Adrenal gland (tissue), 12 donors: ENCODE measurements around the gene SERPIND1. TPM values are rescaled to one million over a fixed set of nuclear protein-coding genes. Genes with fewer than 3 reads are reported as not detected.

Experiments
- DNase-seq, 7 donors: peaks; one replicate each; pipeline ENCODE4 v3.0.0-alpha.2; 2019 to 2020
- H3K27ac ChIP-seq, 5 donors: fragments of 200-600 bp; sonication (generic) in 4 of 5; 1 replicate in 3 of 5; 2 replicates in 2 of 5; pipeline versions ENCODE4 v1.5.1 to v1.8.0; 2016 to 2020; ENCODE audit warnings: mild to moderate bottlenecking in 1 of 5
- H3K27me3 ChIP-seq: fragments of 200-600 bp; 2 replicates; pipeline ENCODE4 v1.8.0; 2021
- H3K36me3 ChIP-seq, 2 donors: fragments of 200-600 bp; replicated peaks in 1 of 2; 1 replicate in 1 of 2; 2 replicates in 1 of 2; pipeline versions ENCODE4 v1.5.1 to v1.8.0; 2018 to 2022
- H3K4me1 ChIP-seq, 2 donors: fragments of 200-600 bp; replicated peaks in 1 of 2; 1 replicate in 1 of 2; 2 replicates in 1 of 2; pipeline versions ENCODE4 v1.5.1 to v1.8.0; 2018 to 2021
- H3K4me3 ChIP-seq, 4 donors: fragments of 200-600 bp; sonication (generic) in 3 of 4; one replicate each; pipeline ENCODE4 v1.5.1; 2016 to 2018
- H3K9me3 ChIP-seq, 3 donors: fragments of 200-600 bp; sonication (generic) in 1 of 3; replicated peaks in 1 of 3; 1 replicate in 2 of 3; 2 replicates in 1 of 3; pipeline versions ENCODE4 v1.5.1 to v1.8.0; 2016 to 2021
- CTCF ChIP-seq, 6 experiments: fragments of 450-650 bp in 4 of 6; fragments of 200-600 bp in 2 of 6; sonication (generic) in 1 of 6; IDR thresholded peaks; 1 replicate in 5 of 6; 2 replicates in 1 of 6; pipeline versions ENCODE4 v1.5.1 to v1.8.0; 2016 to 2021; ENCODE audit warnings: antibody characterized with exemption in 6 of 6, mild to moderate bottlenecking in 2 of 6, moderate library complexity in 1 of 6
- POLR2A ChIP-seq, 2 donors: fragments of 450-650 bp; IDR thresholded peaks; one replicate each; pipeline ENCODE4 v1.6.1; 2017; ENCODE audit warnings: antibody characterized with exemption in 2 of 2, mild to moderate bottlenecking in 2 of 2, moderate library complexity in 1 of 2
- WGBS, 4 donors: extraction: QIAGEN DNeasy Blood & Tissue Kit in 2 of 4; methylation state at CpG; one replicate each; pipeline versions ENCODE4 v1.1.5 to v1.1.7; 2013 to 2017; 5-methylcytosine and 5-hydroxymethylcytosine counted together
- intact Hi-C, 2 donors: fragments of 100-400 bp; cut with DNase I; formaldehyde crosslinking; loops; one replicate each; pipeline versions ENCODE4 v1.14.1 to v1.15.0; 2022 to 2023
- polyA plus RNA-seq, 3 donors: library from polyadenylated mRNA; stranded (reverse); fragments of 200-250 nt in 2 of 3; fragments of 350-450 nt in 1 of 3; fragmentation: Illumina TruSeq in 1 of 3; extraction: RNeasy Lipid Tissue Mini Kit (QIAGEN cat#74804) in 1 of 3; gene quantifications; one replicate each; pipeline ENCODE4 v1.2.3, GENCODE V29; 2013 to 2014
- total RNA-seq, 9 donors: library from RNA; depleted of rRNA in 4 of 9; stranded (reverse); fragments of >200 nt in 4 of 9; fragments of 120-200 nt in 1 of 9; fragmentation: NEBNext Ultra II Directional in 1 of 9; extraction: Animal tissue kit (Norgen Biotek cat#: 25700) in 1 of 9; gene quantifications; one replicate each; pipeline versions ENCODE4 v1.1.0 to v1.2.4, GENCODE V29; 2013 to 2023
- donor health status: healthy with polysubstance abuse.
- donor health status: Bipolar disorder and iron deficiency.
- donor health status: DM: yes; HTN: yes; CAD: no.
- donor health status: DM: no; HTN: no; CAD: no.
- donor health status: DM: no; HTN: no; CAD: no.
- donor health status: DM: yes; HTN: yes; CAD: no.

The SERPIND1 gene
- total and polyA plus RNA-seq, 12 donors: 0.10 to 1.0 (median 0.17) TPM; not detected in 2

DNA sequence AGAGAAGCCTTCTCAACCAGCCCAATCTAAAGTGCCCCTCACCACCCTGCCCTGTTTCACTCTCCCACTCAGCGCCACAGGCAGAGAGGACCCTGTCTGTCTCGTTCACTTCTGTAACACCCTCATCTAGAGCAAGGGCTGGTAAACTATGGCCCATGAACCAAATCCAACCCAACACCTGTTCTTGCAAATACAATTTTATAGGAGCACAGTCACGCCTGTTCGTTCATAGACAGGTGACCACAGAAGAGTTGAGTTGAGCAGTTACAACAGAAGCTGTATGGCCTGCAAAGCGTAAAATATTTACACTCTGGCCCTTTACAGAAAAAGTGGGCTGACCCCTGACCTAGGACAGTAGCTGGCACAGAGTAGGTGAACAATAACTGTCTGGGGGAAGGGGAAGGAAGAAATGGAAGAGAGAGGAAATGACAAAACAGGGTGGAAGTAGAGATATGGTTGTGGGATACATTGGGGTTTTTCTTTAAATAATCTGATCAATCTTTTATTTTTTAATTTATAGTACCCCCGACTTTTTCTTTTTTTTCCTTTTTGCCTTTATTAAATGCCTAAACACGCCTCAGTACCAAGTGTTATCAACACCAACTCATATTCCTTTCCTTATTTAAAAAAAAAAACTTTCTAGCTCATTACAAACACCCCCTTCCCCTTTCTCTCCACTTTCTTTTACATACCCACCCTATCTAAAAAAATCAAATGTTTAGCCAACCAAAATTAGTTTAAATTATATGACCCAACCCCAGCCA lies 20.9 kb downstream of the SERPIND1 start:
- H3K4me1 ChIP-seq: peaks cover 7 to 14% of the 10 kb centered on the region in 2 donors
- no peaks in the 10 kb centered on the region for H3K27me3 ChIP-seq
- no peak overlapping the region for H3K27ac ChIP-seq
- no peaks in the 10 kb centered on the region for H3K9me3 ChIP-seq
- no peak for DNase-seq
- 92 to 94% (median 93%) methylated on average over 7 of the region's 7 CpGs for WGBS, 4 donors
- intact Hi-C loops: no loop called here
- peaks cover 0 to 63% of the 10 kb centered on the region in 2 donors for H3K36me3 ChIP-seq
- no peak overlapping the region for H3K4me3 ChIP-seq
- TF ChIP-seq CTCF (IDR thresholded peaks at IDR 0.05) (no peak), POLR2A (IDR thresholded peaks at IDR 0.05) (no peak)

GRCh38 chr22:20796731-20797130 lies 22.8 kb downstream of the SERPIND1 start:
- TF ChIP-seq CTCF (IDR thresholded peaks at IDR 0.05) (no peak), POLR2A (IDR thresholded peaks at IDR 0.05) (no peak)
- intact Hi-C loops: no loop called here
- no peaks in the 10 kb centered on the region for H3K27me3 ChIP-seq
- no peak overlapping the region for H3K4me3 ChIP-seq
- H3K27ac ChIP-seq: no peak overlapping the region
- 87 to 95% (median 94%) methylated on average over 8 of the region's 8 CpGs for WGBS, 4 donors
- DNase-seq: no peak
- H3K9me3 ChIP-seq: no peaks in the 10 kb centered on the region
- H3K36me3 ChIP-seq: peaks cover 0 to 70% of the 10 kb centered on the region in 2 donors
- H3K4me1 ChIP-seq: peaks cover 7 to 14% of the 10 kb centered on the region in 2 donors

DNA sequence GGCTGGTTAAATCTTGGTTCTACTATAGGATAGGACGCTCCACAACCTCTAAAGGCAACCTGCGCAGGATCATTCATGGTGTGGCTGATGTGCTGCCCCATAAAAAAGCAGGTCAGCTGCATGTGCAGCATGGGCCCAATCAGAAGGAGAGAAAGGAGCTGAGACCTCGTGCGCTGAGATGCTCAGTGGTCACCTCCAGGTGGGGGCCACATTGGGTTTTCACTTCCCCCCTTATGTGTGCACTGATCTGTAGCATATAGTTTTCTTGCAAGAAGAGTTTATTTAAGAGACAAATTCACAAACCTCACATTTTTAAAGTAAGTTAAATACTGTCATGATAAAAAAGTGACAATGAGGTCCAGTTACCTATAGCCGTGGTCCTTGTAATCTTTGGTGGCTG lies 24.3 kb downstream of the SERPIND1 start:
- TF ChIP-seq POLR2A (IDR thresholded peaks at IDR 0.05): no peak
- TF ChIP-seq CTCF (IDR thresholded peaks at IDR 0.05): no peak
- Histone ChIP-seq H3K9me3 (no peaks in the 10 kb centered on the region), H3K27ac (no peak overlapping the region), H3K4me1 (peaks cover 7 to 10% of the 10 kb centered on the region in 2 donors), H3K27me3 (no peaks in the 10 kb centered on the region), H3K36me3 (peaks cover 0 to 74% of the 10 kb centered on the region in 2 donors), H3K4me3 (no peak overlapping the region)
- intact Hi-C loops: no loop called here
- WGBS, 4 donors: 89 to 96% (median 94%) methylated on average over 5 of the region's 5 CpGs
- DNase-seq: no peak

GRCh38 chr22:20798974-20799373 lies 25.1 kb downstream of the SERPIND1 start:
- WGBS, 4 donors: 66 to 82% (median 78%) methylated on average over 9 to 10 of the region's 10 CpGs
- no peak overlapping the region for H3K27ac ChIP-seq
- H3K36me3 ChIP-seq: peaks cover 0 to 82% of the 10 kb centered on the region in 2 donors
- H3K9me3 ChIP-seq: no peaks in the 10 kb centered on the region
- DNase-seq: no peak
- H3K27me3 ChIP-seq: no peaks in the 10 kb centered on the region
- no peak overlapping the region for H3K4me3 ChIP-seq
- intact Hi-C loops: no loop called here
- TF ChIP-seq POLR2A (IDR thresholded peaks at IDR 0.05) (no peak), CTCF (IDR thresholded peaks at IDR 0.05) (no peak)
- peaks cover 1 to 2% of the 10 kb centered on the region in 2 donors for H3K4me1 ChIP-seq
